NCI-H2171 treated with DMSO at 0.1 percent for 48 hours (cell line): Measurements from ENCODE around the gene CBLN3.
A peak's percentile ranks its signal among the peaks of the same experiment; 100 is the strongest.

Source experiments
- DNase-seq: peaks from one replicate; lab custom pipeline; 2025; lab: John Stamatoyannopoulos, UW

CBLN3 gene

DNA sequence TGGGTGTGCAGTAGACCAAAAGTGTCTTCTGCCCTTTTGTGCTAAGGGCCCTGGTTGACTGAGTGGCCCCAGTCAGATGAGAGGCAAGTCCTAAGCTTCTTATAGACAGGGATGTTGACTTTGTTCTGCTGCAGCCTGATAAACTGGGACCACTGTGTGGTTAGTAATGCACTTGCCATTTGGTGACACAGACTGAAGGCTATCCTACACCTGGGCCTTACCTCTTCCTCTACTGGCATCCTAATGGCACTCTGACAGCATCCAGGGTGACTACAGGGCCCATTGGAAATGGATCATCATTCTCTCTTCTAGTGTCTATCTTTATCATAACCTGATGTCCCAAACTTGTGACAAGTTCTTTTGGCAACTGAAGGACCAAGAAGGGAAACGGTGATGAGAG is 9.8 kb upstream of the CBLN3 start:
- no peak for DNase-seq

DNA sequence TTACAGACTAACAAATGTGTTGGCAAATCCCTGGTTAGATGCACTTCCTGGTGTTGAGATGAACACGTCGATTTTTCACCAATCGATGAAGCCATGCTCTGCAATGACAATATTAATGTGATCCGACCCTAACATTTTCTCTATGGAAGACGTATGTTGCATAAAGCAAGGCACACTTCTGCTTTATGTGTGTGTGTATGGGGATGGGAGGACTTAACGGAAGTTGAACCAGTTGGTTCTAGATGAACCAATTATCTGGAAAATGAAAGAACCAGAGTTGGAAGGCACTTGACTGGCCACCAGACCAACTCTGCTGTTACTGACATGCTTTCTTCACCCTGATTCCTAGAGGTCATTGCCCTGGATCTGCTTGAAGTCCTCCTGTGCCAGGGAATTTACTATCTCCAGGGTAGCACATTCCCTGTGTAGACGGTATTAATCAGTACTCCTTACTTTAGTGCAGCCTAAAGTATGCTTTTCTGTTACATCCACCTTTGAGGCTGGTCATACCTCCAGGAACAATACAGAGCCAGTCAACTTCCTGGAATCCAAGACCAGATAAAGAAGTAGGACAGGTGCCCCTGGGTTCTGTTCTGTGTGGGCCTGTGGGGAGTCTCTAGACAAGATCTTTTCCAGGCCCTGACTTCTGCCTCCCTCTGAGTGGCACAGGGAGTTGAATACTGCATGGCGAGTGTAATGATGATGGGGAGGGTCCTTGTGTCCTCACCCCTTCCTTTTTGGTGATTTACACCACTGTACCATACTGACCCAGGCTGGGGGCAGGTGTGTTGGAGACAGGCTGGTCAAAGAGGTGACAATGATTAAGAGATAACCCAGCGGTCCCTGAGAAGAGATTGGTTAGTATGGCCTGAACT is 9.0 kb upstream of the CBLN3 start:
- no peak for DNase-seq

DNA sequence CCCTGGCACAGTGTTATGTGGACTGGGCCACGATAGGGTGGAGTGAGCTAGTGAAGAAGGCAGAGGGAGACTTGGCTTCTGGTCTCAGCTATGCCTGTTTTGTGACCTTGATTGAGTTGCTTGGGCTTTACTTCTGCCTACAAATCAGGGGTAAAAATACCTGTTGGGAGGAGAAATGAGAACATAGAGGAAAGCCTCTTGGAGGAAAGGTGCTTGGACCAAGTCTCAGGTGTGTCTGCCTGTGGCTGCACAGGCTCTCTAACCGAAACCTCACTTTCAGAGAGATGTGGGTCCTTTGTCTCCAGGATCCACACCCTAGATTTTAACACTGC is 8.2 kb upstream of the CBLN3 start:
- DNase-seq, result no peak

DNA sequence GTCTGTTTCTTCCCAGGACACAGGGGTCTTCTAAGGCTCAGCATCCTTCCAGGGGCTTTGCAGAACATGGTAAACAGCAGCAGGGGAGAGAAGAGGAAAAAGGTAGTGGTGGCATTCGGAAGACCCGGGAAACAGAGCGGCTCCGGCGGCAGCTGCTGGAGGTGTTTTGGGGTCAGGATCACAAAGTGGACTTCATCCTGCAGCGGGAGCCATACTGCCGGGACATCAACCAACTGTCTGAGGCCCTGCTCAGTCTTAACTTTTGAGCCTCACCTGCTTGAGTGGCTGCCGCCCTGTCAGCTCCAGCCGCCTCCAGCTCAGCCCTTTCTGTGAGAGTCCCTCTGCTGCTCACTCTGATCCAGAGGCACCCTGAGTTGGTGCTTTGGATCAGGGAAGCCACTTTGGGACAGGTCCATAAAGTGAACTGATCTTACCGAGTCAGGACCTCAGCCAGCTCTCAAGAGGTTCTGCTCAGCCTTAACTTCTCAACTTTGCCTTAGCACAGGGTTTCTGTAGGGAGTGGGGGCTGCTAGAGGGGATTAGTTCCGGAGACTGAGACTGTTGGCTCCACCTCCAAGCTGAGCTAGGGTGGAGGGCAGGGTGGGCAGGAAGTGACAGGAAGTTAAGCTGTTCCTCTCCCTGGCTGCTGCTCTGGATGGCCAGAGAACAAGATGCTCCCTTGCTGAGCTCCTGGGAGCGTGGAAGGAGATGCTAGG is 7.7 kb upstream of the CBLN3 start:
- DNase-seq, result no peak

DNA sequence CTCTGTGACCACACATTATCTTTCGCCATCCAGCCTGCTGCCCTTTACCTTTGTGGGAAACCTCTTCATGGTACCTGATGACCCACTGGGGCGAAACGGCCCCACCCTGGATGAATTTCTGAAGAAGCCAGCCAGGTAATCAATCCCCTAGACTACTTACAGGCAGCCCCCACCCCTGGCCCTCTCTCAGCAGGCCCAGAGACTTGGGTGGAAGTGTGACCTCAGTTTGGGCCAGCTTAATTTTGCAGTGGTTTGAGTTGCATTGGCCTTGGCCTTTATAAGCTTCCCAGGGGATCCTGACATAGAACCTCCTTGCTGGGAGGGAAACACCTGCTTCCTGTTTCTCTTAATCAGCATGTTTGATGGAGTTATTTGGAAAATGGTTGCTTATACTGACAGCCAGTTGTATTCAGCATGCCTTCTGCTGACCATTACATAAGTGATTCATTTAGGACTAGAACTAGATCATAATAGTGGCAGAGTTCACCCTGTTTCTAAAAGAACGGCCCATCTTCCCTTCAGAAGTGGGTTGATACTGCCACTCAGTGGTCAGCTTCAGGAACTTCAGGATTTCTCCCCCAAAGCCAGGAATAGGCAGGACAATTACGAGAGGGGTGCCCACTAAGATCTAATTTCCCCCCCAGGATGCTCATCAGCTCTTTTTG is 7.0 kb upstream of the CBLN3 start:
- peak; percentile 72 for DNase-seq

DNA sequence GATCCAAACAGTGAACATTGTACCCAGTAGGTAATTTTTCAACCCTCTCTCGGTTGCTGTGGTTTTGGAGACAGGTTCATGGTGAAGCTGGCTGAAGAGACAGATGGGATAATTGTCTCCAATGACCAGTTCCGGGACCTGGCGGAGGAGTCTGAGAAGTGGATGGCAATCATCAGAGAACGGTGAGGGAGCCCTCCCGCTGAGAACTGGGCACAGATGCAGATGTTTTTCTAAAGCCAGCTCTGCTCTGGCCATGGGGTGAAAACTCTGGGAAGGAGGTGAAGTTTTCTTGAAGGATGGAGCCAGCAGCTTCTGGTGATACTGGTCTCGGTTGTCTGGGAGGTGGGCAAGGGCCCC is 6.5 kb upstream of the CBLN3 start:
- DNase-seq, result no peak

DNA sequence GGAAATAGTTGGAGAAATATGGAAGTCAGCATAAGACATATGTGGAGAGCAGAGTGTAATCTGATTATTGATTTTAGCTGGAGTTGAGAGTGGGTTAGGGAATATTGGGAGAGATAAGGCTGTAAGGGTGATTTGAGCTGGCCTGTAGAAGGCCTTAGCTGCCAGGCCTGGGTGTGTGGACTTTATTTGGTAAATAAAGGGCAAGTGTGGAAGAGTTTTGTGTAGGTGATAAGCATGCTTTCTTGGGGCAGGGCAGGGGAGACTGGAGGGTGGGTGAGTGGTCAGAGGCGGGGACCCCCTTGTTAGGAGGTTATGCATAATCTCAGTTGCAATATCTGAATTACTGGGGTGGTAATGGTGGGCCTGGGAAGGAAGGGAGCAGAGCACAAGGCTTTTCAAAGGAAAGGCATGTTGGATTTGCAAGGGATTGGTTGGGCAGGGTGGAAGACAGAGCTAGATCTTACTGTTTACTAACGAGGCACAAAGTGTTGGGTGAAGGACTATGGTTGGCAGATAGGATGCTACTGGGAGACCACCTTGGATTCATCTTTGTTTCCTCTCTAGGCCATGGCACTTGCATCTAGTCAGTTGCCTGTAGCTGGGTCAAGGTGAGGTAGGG is 5.8 kb upstream of the CBLN3 start:
- DNase-seq, result no peak

DNA sequence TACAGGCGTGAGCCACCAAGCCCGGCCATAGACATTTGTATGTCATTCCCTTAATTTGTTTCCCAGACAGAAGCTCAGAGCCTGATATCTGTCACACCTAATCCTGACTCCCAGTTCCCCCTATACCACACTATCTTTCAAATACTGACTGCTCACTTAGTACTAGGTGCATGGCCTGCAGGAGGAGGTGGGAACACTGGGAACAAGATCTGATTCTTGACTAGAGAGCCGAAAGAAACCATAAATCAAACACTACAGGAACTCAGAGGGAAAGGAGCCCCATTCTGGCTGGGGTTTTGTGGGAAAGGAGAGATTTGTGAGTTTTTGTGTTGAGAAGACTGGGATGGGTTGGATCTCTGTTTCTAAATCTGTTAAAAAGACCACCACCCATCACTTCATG is 5.2 kb upstream of the CBLN3 start:
- DNase-seq, result no peak

DNA sequence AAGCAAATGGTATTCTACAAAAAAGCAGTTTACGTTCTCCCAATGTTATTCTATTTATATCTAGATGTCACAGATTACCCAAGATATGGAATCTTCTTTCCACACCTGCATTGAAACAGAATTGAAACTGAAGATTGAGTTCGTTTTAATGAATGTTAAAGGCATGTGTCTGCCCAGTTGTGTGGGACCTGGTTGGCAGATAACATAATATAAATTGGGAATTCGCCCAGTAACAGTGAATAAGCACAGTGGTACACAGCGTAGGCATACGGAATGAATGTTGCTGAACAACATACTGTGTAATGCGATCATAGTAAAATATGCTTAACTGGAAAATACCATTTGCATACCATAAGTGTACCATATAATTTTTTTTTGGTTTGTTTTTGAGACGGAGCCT is 4.6 kb upstream of the CBLN3 start:
- DNase-seq, result no peak

DNA sequence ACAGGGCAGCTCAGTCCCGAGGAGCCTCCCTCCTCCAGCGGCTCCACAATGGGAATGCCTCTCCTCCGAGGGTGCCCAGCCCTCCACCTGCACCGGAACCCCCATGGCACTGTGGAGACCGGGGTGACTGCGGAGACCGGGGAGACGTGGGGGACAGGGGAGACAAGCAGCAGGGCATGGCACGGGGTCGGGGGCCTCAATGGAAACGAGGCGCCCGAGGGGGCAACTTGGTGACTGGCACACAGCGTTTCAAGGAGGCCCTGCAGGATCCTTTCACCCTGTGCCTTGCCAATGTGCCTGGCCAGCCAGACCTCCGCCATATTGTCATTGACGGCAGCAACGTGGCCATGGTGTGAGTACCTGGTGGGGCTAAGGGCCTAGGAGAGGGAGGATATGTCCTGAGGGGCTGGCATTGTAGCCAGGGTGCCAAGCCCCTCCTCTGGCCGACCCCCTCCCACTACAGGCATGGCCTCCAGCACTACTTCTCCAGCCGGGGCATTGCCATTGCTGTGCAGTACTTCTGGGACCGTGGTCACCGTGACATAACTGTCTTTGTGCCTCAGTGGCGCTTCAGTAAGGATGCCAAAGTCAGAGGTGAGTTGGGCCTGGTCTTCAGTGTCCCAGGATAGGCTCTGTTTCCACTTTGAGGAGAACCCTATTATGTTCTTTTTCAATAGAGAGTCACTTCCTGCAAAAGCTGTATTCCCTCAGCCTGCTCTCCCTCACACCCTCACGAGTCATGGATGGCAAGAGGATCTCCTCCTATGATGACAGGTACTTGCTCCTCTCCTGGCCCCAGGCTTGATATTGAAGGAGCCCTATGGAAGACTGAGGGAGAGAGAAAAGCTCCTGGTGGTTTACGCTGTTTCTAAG is 3.0 kb upstream of the CBLN3 start:
- no peak for DNase-seq

DNA sequence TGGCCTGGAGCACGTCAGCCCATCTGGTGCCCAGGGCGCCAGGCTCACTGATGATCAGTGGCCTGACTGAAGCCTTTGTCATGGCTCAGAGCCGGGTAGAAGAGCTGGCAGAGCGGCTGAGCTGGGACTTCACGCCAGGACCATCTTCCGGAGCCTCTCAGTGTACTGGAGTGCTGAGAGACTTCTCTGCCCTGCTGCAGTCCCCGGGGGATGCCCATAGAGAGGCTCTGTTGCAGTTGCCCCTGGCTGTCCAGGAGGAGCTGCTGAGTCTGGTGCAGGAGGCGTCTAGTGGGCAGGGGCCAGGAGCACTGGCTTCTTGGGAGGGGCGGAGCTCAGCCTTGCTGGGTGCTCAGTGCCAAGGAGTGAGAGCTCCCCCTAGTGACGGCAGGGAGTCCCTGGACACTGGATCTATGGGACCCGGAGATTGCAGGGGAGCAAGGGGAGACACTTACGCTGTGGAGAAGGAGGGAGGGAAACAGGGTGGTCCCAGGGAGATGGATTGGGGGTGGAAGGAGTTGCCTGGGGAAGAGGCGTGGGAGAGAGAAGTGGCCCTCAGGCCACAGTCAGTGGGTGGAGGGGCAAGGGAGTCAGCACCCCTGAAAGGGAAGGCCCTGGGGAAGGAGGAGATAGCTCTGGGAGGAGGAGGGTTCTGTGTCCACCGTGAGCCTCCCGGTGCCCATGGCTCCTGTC is 2.2 kb upstream of the CBLN3 start:
- peak; percentile 94 for DNase-seq

DNA sequence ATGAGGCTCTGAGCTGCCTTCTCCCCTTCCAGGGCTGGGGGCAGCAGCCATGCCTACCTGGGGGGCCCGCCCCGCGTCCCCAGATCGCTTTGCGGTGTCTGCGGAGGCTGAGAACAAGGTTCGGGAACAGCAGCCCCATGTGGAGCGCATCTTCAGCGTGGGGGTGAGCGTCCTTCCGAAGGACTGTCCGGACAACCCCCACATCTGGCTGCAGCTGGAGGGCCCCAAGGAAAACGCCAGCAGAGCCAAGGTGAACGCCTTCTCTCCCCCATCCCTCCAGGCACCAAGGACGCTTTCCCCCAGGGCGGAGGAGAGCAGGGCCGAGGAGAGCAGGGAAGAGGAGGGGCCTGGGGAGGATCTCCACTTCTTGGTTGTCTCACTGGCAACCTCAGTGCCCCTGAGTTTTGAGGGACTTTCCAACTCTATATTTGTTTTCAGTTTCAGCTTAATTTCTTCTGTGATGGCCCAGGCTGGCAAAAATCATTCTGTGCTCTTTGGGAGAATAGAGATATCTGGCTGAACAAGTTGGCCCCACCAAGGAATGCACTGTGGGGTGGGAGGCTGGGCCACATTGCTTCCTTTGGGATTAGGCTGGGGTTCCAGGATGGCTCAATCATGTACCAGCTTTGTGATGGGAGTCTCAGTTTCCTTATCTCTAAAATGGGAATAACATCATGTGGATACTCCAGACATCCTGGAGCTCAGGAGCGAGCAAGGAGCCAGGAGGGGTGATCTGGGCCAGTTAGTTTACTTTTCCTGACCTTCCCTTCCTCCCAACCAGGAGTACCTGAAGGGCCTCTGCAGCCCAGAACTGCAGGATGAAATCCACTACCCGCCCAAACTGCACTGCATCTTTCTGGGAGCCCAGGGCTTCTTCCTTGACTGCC is 1.5 kb upstream of the CBLN3 start:
- no peak for DNase-seq

DNA sequence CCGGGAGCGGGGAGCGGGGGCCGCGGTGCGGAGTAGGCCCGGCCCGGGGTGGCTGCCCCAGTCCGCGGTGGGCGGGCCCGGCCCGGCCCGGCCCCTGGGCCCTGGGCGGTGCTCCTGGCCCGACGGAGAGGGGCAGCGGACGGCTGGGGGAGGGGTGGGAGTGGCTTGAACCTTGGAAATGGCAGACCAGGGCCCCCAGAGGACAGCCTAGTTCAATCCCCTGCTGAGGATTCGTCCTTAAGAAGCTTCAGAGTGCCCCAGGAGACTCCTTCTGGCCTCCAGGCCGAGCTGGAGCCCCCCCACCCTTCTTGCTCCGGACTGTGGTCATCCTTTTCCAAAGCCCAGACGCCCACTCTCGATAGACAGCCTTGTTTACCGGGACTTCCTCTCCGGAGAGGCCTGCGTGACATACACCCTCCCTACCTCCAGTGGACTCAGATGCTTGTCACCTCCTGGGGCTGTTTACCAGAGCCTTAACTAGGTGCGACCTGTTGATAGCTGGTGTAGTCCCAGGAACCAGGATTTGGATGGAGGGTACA is 744 bp upstream of the CBLN3 start:
- peak; percentile 61 for DNase-seq

DNA sequence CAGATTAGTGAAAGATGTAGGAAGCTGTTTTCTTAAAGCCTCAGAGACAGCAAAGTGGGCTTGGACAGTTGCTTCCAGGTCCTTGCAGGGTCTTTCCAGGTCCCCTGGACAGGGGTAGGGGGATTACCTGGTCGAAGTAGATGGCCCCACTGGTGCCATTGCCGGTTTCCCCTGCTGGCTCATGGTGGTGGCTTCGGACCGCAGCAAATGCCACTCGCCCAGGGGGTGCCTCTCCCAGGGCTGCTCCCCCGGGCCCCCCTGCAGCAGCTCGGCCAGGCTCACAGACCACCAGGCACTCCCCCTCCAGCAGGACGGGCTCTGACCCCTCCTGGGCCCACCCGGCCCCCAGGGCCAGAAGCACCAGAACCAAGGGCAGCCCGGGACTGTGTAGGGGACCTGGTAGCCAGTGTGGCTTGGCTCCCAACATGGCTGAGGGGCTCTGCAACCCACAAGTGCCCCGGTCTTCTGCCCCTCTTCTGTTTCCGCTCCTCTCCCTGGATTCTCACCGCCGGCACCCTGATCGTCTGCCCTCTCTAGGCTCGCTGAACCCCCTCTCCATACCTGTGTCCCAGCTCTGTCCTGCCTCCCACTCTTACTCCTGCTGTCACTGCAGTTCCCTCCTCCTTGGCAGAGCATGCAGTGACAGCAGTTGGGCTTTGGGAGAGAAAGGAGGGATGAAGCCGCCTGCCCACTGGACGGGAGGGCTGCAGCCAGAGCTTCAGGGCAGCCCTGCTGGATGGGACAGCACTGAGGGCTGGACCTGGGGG is 657 bp downstream of the CBLN3 start:
- no peak for DNase-seq

DNA sequence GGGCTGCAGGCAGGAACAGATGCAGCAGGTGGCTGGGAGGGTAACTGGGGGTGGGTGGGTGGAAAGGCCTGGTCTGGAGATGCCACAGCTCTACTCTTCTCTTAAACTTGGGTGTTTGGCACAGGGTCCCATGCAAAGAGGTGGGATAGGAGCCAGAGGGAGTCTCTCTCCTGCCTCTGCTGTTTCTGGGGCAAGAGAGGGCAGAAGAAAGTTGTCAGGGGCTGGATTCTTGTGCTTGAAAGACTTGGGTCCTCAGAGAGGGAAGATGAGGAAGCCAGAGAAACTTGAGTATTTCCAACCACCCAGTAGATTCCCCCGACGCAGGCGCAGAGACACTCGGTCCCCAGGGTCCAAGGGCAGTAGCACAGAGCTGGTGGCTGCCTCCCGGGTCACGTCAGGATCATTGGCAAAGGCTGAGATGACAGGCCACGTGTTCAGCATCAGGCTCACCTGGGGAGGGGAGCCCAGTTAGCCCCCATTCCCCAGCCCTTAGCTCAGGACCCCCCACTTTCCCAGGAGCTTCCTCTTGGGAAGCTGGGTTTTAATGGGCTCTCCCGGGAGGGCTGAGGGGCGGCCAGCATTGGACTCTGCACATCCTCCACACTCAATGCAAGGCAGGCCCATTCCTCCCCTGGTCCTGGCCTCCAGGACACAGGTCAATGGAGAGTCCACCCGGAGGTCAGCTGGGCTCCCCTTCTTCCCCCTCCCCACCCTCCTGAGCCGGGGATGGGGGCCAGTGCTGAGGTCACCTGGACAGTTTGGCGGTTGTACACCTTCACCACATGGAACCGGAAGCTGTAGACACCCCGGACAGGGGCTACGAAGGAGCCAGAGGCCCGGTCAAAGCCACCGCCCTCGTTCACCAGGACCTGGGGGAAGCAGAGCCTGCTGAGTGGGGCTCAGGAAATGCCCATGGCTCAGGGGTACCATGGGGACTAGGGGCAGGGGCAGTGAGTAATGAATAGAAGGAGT is 1.6 kb downstream of the CBLN3 start:
- no peak for DNase-seq

DNA sequence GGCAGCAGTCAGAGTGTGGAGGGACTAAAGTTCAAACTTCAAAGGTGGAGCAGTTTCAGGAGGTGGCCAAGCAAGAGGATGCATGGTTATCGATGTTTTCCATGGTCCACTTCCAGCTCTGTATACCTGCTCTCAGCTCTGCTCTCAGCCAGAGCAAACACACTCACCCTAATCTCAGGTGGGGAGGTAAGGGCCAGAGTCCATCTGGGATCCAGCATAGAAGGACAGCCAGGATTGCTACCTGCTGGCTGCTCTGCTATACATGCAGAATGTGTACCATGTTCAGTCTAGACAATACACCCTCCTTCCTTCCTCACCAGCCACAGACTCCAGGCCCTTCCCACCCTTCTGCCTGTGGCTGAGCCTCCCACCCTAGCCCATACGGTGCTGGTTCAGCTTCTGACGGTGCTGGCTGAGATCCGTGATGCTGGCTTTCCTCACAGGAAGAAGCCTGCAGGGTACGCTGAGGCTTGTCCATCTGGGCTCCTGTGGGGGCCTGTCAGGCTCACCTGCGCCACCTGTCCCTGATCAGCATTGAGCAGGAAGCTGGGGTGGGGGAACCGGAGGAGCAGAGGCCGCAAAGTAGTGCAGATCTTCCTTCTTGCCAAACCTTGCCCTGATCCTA is 2.4 kb downstream of the CBLN3 start:
- DNase-seq, result peak; percentile 68

DNA sequence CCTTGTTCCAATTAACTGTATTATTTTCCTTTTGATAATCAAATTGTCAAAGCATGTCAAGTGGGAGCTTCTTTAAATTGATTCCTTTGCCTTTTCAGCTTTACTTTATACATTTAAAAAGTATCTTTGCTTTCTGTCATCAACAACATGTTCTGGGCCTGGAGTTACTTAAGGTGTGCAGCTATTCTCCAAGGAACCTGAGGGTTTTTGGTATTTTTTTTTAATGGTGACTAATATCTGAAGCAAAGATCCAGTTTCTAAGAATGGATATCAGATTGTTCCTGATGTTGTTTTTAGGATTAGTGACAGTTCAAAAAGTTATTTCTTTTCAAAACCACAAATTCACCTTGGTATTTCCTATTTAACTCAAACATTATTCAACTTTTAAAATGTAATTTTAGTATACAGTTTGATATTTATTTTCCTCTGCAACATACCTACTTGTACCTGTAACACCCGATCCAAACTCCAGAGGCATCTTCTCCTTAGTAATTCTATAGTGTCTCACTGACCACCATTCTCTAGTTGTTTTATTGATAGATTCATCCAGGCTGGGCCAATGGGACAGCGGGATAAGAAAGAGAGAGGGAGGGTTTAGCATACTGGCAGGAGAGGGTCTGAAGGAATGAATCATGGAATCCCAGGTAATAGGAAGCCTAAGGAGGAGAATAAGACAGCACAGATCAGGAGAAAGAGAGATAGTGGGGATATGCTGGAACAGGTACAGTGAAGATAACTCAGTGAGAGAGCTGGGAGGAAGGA is 3.1 kb downstream of the CBLN3 start:
- DNase-seq, result no peak
